Panc1 (cell line): ENCODE measurements around the gene SPINK6. TPM values are rescaled to one million over a fixed set of nuclear protein-coding genes. Genes with fewer than 3 reads are reported as not detected.

Source experiments
- ATAC-seq: fragments of 200-7000 bp; cut with Tn5 transposase; 2 replicates; pipeline ENCODE4 v1.9.1; 2020; ENCODE audit warnings: mild to moderate bottlenecking, moderate library complexity
- BruUV-seq: library from RNA; stranded (reverse); fragments of 400-500 nt; replicated peaks from 2 replicates; lab custom pipeline; 2021; lab: Mats Ljungman, UMichigan
- CTCF ChIA-PET: fragments of 300-600 bp; sonication (Branson Sonifier 250); formaldehyde crosslinking; loops from one replicate; lab custom pipeline; 2022; ENCODE audit warnings: antibody characterized with exemption; lab: Charles Lee
- POLR2A ChIA-PET: fragments of 300-600 bp; sonication (Branson Sonifier 250); formaldehyde crosslinking; loops from one replicate; lab custom pipeline; 2022; ENCODE audit warnings: antibody characterized with exemption; lab: Charles Lee
- DNase-seq: peaks from one replicate; pipeline ENCODE4 v3.0.0-alpha.2; 2010; ENCODE audit warnings: low read depth, low spot score
- H3K27ac ChIP-seq: 2 replicates; pipeline ENCODE4 v1.5.1; 2011; ENCODE audit warnings: mild to moderate bottlenecking, low read length, inconsistent platforms
- H3K27me3 ChIP-seq: fragments of 200-500 bp; sonication (Bioruptor generic); 2 replicates; pipeline ENCODE4 v1.6.0; 2014; ENCODE audit warnings: low read length, inconsistent platforms; ENCODE audit not compliant: control insufficient read depth, insufficient read depth
- H3K36me3 ChIP-seq: fragments of 200-500 bp; sonication (Bioruptor generic); 2 replicates; pipeline ENCODE4 v1.5.1; 2014; ENCODE audit warnings: inconsistent platforms, mild to moderate bottlenecking, low read length, moderate library complexity; ENCODE audit not compliant: control insufficient read depth, insufficient read depth
- H3K4me1 ChIP-seq: 2 replicates; pipeline ENCODE4 v1.5.1; 2011; ENCODE audit warnings: inconsistent platforms, mild to moderate bottlenecking, low read length, moderate library complexity; ENCODE audit not compliant: control insufficient read depth, insufficient read depth
- H3K4me3 ChIP-seq, 2 experiments: 2 replicates each; pipeline ENCODE4 v1.5.1; 2011 to 2012; ENCODE audit warnings: low read depth in 2 of 2, low read length in 2 of 2, mild to moderate bottlenecking in 2 of 2, inconsistent platforms in 1 of 2, moderate library complexity in 1 of 2
- H3K9me3 ChIP-seq: fragments of 200-500 bp; sonication (Bioruptor generic); 2 replicates; pipeline ENCODE4 v1.5.1; 2014; ENCODE audit warnings: low read depth, mild to moderate bottlenecking, inconsistent platforms, low read length, moderate library complexity; ENCODE audit not compliant: control insufficient read depth, insufficient read depth
- CTCF ChIP-seq: fragments of 450-650 bp; IDR thresholded peaks from 2 replicates; pipeline ENCODE4 v1.5.1; 2017; ENCODE audit warnings: mild to moderate bottlenecking
- POLR2AphosphoS5 ChIP-seq: IDR thresholded peaks from 2 replicates; pipeline ENCODE4 v1.6.1; 2012; ENCODE audit warnings: mild to moderate bottlenecking, low read depth, low read length, moderate library complexity
- REST ChIP-seq, 2 experiments: IDR thresholded peaks; 2 replicates each; pipeline ENCODE4 v1.6.1; 2011 to 2012; ENCODE audit warnings: low read depth in 2 of 2, control low read depth in 1 of 2, low read length in 1 of 2, mild to moderate bottlenecking in 1 of 2, moderate library complexity in 1 of 2; ENCODE audit not compliant: insufficient read depth in 1 of 2
- SIN3A ChIP-seq: IDR thresholded peaks from 2 replicates; pipeline ENCODE4 v1.6.1; 2012; ENCODE audit warnings: low read depth, mild to moderate bottlenecking, low read length, moderate library complexity, borderline replicate concordance; ENCODE audit not compliant: insufficient read depth
- TCF7L2 ChIP-seq: IDR thresholded peaks from 2 replicates; pipeline ENCODE4 v1.6.1; 2011; ENCODE audit warnings: mild to moderate bottlenecking, low read depth, low read length, inconsistent platforms
- in situ Hi-C: cut with HindIII; loops from 2 replicates; pipeline ENCODE4 v1.10.0; 2016; ENCODE audit warnings: low sequenced_read_pairs, low pct_unique_long_range_greater_than_20kb
- intact Hi-C: fragments of 100-400 bp; cut with micrococcal nuclease; formaldehyde crosslinking; loops from one replicate; pipeline ENCODE4 v1.10.0; 2022; ENCODE audit not compliant: unreplicated experiment
- total RNA-seq: library from RNA; stranded (reverse); gene quantifications from one replicate; pipeline ENCODE4 v1.2.1, GENCODE V29; 2021; ENCODE audit not compliant: unreplicated experiment

SPINK6 gene
- total RNA-seq, 1 experiment from 2014 or later: not detected

GRCh38 chr5:148205044-148205806 is 2.4 kb downstream of the SPINK6 start:
- ATAC-seq (no peak), DNase-seq (no peak)
- H3K27me3 ChIP-seq: no peaks in the 10 kb centered on the region
- intact Hi-C loops (no loop called here), in situ Hi-C loops (no loop called here)
- H3K4me3 ChIP-seq: no peak overlapping the region
- H3K9me3 ChIP-seq: no peaks in the 10 kb centered on the region
- H3K36me3 ChIP-seq: no peaks in the 10 kb centered on the region; the same call in 1 of the 2 replicates
- no peaks in the 10 kb centered on the region for H3K4me1 ChIP-seq
- CTCF ChIA-PET: no interaction called here
- H3K27ac ChIP-seq: no peak overlapping the region
- POLR2A ChIA-PET: no interaction called here
- BruUV-seq: no TSS peak
- TF ChIP-seq POLR2AphosphoS5 (no peak), REST (IDR thresholded peaks at IDR 0.05; ENCODE audit: insufficient read depth in 1 of 2, low read depth in 2 of 2, low read length in 1 of 2) (no peak), CTCF (no peak), SIN3A (no peak), TCF7L2 (no peak)

- Histone ChIP-seq H3K4me3 (no peak overlapping the region), H3K36me3 (no peaks in the 10 kb centered on the region; the same call in 1 of the 2 replicates), H3K27ac (no peak overlapping the region), H3K4me1 (no peaks in the 10 kb centered on the region), H3K27me3 (no peaks in the 10 kb centered on the region), H3K9me3 (no peaks in the 10 kb centered on the region)
- in situ Hi-C loops: no loop called here
- CTCF ChIA-PET: no interaction called here
- ATAC-seq (no peak), DNase-seq (no peak)
- POLR2A ChIA-PET: no interaction called here
- no TSS peak for BruUV-seq
- no peak for TF ChIP-seq CTCF
- TF ChIP-seq REST (IDR thresholded peaks at IDR 0.05; ENCODE audit: insufficient read depth in 1 of 2, low read depth in 2 of 2, low read length in 1 of 2): no peak
- no peak for TF ChIP-seq SIN3A
- no peak for TF ChIP-seq TCF7L2
- TF ChIP-seq POLR2AphosphoS5: no peak
- intact Hi-C loops: no loop called here
These were observed 3.0 kb downstream of the SPINK6 start for GRCh38 chr5:148205865-148206264.
